H9 (cell line): ENCODE results near the gene DCBLD1. TPM values are rescaled to one million over a fixed set of nuclear protein-coding genes. Genes with fewer than 3 reads are reported as not detected.
A peak's percentile ranks its signal among the peaks of the same experiment; 100 is the strongest.

Experiments
- DNase-seq: peaks from one replicate; pipeline ENCODE4 v3.0.0-alpha.2; 2017
- H2AFZ ChIP-seq: one replicate; pipeline ENCODE4 v1.6.1; 2013; ENCODE audit warnings: mild to moderate bottlenecking, low read length, control low read depth, moderate library complexity
- H2AK5ac ChIP-seq: 2 replicates; pipeline ENCODE4 v1.6.1; 2013; ENCODE audit warnings: low read length, control low read depth, mixed read lengths; ENCODE audit not compliant: insufficient read length
- H2BK120ac ChIP-seq: one replicate; pipeline ENCODE4 v1.6.1; 2013; ENCODE audit warnings: low read depth, mild to moderate bottlenecking, low read length, control low read depth, inconsistent platforms; ENCODE audit not compliant: poor library complexity, severe bottlenecking
- H2BK12ac ChIP-seq: 2 replicates; pipeline ENCODE4 v1.6.1; 2013; ENCODE audit warnings: low read length, control low read depth, mixed read lengths, low read depth; ENCODE audit not compliant: insufficient read length
- H2BK15ac ChIP-seq: 2 replicates; pipeline ENCODE4 v1.6.1; 2013; ENCODE audit warnings: low read depth, low read length, control low read depth
- H2BK20ac ChIP-seq: one replicate; pipeline ENCODE4 v1.6.1; 2013; ENCODE audit warnings: low read depth, mild to moderate bottlenecking, low read length, control low read depth, inconsistent platforms; ENCODE audit not compliant: poor library complexity, severe bottlenecking
- H2BK5ac ChIP-seq: 2 replicates; pipeline ENCODE4 v1.6.1; 2013; ENCODE audit warnings: low read length, control low read depth, mixed read lengths; ENCODE audit not compliant: insufficient read length
- H3K14ac ChIP-seq: 2 replicates; pipeline ENCODE4 v1.6.1; 2013; ENCODE audit warnings: low read length, control low read depth; ENCODE audit not compliant: insufficient read depth
- H3K18ac ChIP-seq: 2 replicates; pipeline ENCODE4 v1.6.1; 2013; ENCODE audit warnings: low read depth, mild to moderate bottlenecking, mixed read lengths, low read length, control low read depth; ENCODE audit not compliant: insufficient read length
- H3K23ac ChIP-seq: 2 replicates; pipeline ENCODE4 v1.6.1; 2013; ENCODE audit warnings: low read length, control low read depth, mixed read lengths, low read depth; ENCODE audit not compliant: insufficient read length
- H3K23me2 ChIP-seq: 2 replicates; pipeline ENCODE4 v1.6.1; 2013; ENCODE audit warnings: low read depth, mild to moderate bottlenecking, mixed read lengths, low read length, control low read depth; ENCODE audit not compliant: insufficient read length, poor library complexity, severe bottlenecking
- H3K27ac ChIP-seq: 2 replicates; pipeline ENCODE4 v1.5.1; 2013; ENCODE audit warnings: low read length, control low read depth, mixed read lengths, low read depth; ENCODE audit not compliant: insufficient read length
- H3K27me3 ChIP-seq: 2 replicates; pipeline ENCODE4 v1.6.1; 2013; ENCODE audit warnings: low read length, control low read depth, inconsistent platforms; ENCODE audit not compliant: insufficient read depth
- H3K4ac ChIP-seq: 2 replicates; pipeline ENCODE4 v1.6.1; 2013; ENCODE audit warnings: low read depth, mild to moderate bottlenecking, control low read depth, inconsistent platforms, low read length, moderate library complexity
- H3K4me1 ChIP-seq: 2 replicates; pipeline ENCODE4 v1.6.1; 2013; ENCODE audit warnings: low read length, control low read depth, inconsistent platforms; ENCODE audit not compliant: insufficient read depth
- H3K4me2 ChIP-seq: 2 replicates; pipeline ENCODE4 v1.6.1; 2013; ENCODE audit warnings: low read length, control low read depth, mixed read lengths; ENCODE audit not compliant: insufficient read length, insufficient read depth
- H3K56ac ChIP-seq: 2 replicates; pipeline ENCODE4 v1.6.1; 2013; ENCODE audit warnings: low read depth, mild to moderate bottlenecking, mixed read lengths, low read length, control low read depth; ENCODE audit not compliant: insufficient read length
- H3K79me1 ChIP-seq: 2 replicates; pipeline ENCODE4 v1.6.1; 2013; ENCODE audit warnings: low read depth, mild to moderate bottlenecking, moderate library complexity, low read length, control low read depth, inconsistent platforms; ENCODE audit not compliant: insufficient read depth, poor library complexity, severe bottlenecking
- H3K79me2 ChIP-seq: 2 replicates; pipeline ENCODE4 v1.6.1; 2013; ENCODE audit warnings: low read length, control low read depth, inconsistent platforms; ENCODE audit not compliant: insufficient read depth
- H3K9ac ChIP-seq: 2 replicates; pipeline ENCODE4 v1.6.1; 2013; ENCODE audit warnings: low read length, control low read depth, mixed read lengths; ENCODE audit not compliant: insufficient read length; ENCODE audit errors: extremely low read depth
- H3K9me3 ChIP-seq: one replicate; pipeline ENCODE4 v1.6.1; 2013; ENCODE audit warnings: low read depth, low read length, inconsistent platforms; ENCODE audit not compliant: control insufficient read depth
- H3T11ph ChIP-seq: one replicate; pipeline ENCODE4 v1.6.1; 2013; ENCODE audit warnings: mild to moderate bottlenecking, low read length, control low read depth, inconsistent platforms
- H4K20me1 ChIP-seq: one replicate; pipeline ENCODE4 v1.6.1; 2013; ENCODE audit not compliant: control insufficient read depth, insufficient read length, insufficient read depth
- H4K5ac ChIP-seq: 2 replicates; pipeline ENCODE4 v1.6.1; 2013; ENCODE audit warnings: low read depth, mild to moderate bottlenecking, mixed read lengths, low read length, control low read depth; ENCODE audit not compliant: insufficient read length
- H4K8ac ChIP-seq: replicated peaks from 2 replicates; pipeline ENCODE4 v1.6.1; 2013; ENCODE audit warnings: low read length, control low read depth, mixed read lengths, low read depth; ENCODE audit not compliant: insufficient read length
- H4K91ac ChIP-seq: 2 replicates; pipeline ENCODE4 v1.6.1; 2013; ENCODE audit warnings: low read depth, mild to moderate bottlenecking, moderate library complexity, mixed read lengths, low read length, control low read depth; ENCODE audit not compliant: insufficient read length
- H3K27ac Mint-ChIP-seq, 3 experiments: 2 replicates in 2 of 3; 3 replicates in 1 of 3; pipeline ENCODE4 v1.8.0; 2020 to 2021; ENCODE audit warnings: mixed read lengths in 3 of 3, mild to moderate bottlenecking in 1 of 3, moderate library complexity in 1 of 3
- H3K27me3 Mint-ChIP-seq: 2 replicates; pipeline ENCODE4 v1.8.0; 2021; ENCODE audit warnings: low read depth, mild to moderate bottlenecking, moderate library complexity, mixed read lengths
- H3K36me3 Mint-ChIP-seq, 3 experiments: 2 replicates in 2 of 3; 3 replicates in 1 of 3; pipeline ENCODE4 v1.8.0; 2020 to 2021; ENCODE audit warnings: low read depth in 3 of 3, mixed read lengths in 3 of 3; ENCODE audit not compliant: insufficient read depth in 1 of 3
- H3K4me1 Mint-ChIP-seq, 2 experiments: 2 replicates each; pipeline ENCODE4 v1.8.0; 2020; ENCODE audit warnings: mixed read lengths in 2 of 2
- H3K4me3 Mint-ChIP-seq, 2 experiments: 2 replicates in 1 of 2; 3 replicates in 1 of 2; pipeline ENCODE4 v1.8.0; 2020 to 2021; ENCODE audit warnings: mild to moderate bottlenecking in 2 of 2, mixed read lengths in 2 of 2, moderate library complexity in 1 of 2
- H3K9me3 Mint-ChIP-seq, 2 experiments: 2 replicates in 1 of 2; 3 replicates in 1 of 2; pipeline ENCODE4 v1.8.0; 2020; ENCODE audit warnings: mild to moderate bottlenecking in 2 of 2, mixed read lengths in 2 of 2, moderate library complexity in 1 of 2
- CTCF ChIP-seq: fragments of 200-600 bp; sonication (generic); conservative IDR thresholded peaks from 3 replicates; pipeline ENCODE4 v1.8.0; 2021; ENCODE audit warnings: antibody characterized with exemption, mild to moderate bottlenecking
- WGBS: extraction: QIAGEN DNeasy Blood & Tissue Kit; methylation state at CpG from one replicate; pipeline ENCODE4 v1.1.7; 2013; ENCODE audit warnings: missing lambda C conversion rate, low lambda C conversion rate, mixed read lengths; ENCODE audit not compliant: insufficient read length; ENCODE audit errors: extremely low coverage; 5-methylcytosine and 5-hydroxymethylcytosine counted together
- total RNA-seq: library from RNA; stranded (reverse); gene quantifications from 2 replicates; pipeline ENCODE4 v1.2.1, GENCODE V29; 2021

Gene DCBLD1
- total RNA-seq, 1 experiment from 2014 or later = 10.1 TPM

GRCh38 chr6:117508450-117508971, 26.0 kb downstream of the DCBLD1 start:
- Histone ChIP-seq H4K5ac (no peak overlapping the region), H2BK15ac (no peak overlapping the region), H3K79me1 (no peaks in the 10 kb centered on the region), H4K20me1 (no peaks in the 10 kb centered on the region), H3K27me3 (no peaks in the 10 kb centered on the region), H4K8ac (no peak overlapping the region), H3K18ac (no peak overlapping the region), H2BK120ac (no peak overlapping the region), H3K79me2 (no peaks in the 10 kb centered on the region), H3K9ac (no peak overlapping the region), H3K9me3 (no peaks in the 10 kb centered on the region), H2BK12ac (no peak overlapping the region), H3K4me1 (no peaks in the 10 kb centered on the region), H3T11ph (no peak overlapping the region), H2AFZ (no peak overlapping the region), H2BK20ac (no peak overlapping the region), H3K23ac (no peak overlapping the region), H3K27ac (no peak overlapping the region), H3K4me2 (no peak overlapping the region), H4K91ac (no peak overlapping the region), H2AK5ac (no peak overlapping the region), H3K56ac (no peak overlapping the region), H3K23me2 (no peaks in the 10 kb centered on the region), H2BK5ac (no peak overlapping the region), H3K14ac (no peak overlapping the region), H3K4ac (no peak overlapping the region)
- Mint-ChIP-seq H3K9me3 (no peaks in the 10 kb centered on the region), H3K36me3 (no peaks in the 10 kb centered on the region), H3K27ac (peak overlapping the region in 2 of 3 experiments; percentile 32 to 42; a peak in 2 of 7 replicates), H3K4me3 (no peak overlapping the region), H3K4me1 (peaks cover 3 to 7% of the 10 kb centered on the region in 2 experiments; a peak in 2 of 4 replicates), H3K27me3 (no peaks in the 10 kb centered on the region)
- no peak for TF ChIP-seq CTCF
- no CpG with 5 or more reads among the region's 4 CpGs for WGBS
- no peak for DNase-seq
